ENCODE results near the gene DNAH17.

DNAH17 gene

DNA sequence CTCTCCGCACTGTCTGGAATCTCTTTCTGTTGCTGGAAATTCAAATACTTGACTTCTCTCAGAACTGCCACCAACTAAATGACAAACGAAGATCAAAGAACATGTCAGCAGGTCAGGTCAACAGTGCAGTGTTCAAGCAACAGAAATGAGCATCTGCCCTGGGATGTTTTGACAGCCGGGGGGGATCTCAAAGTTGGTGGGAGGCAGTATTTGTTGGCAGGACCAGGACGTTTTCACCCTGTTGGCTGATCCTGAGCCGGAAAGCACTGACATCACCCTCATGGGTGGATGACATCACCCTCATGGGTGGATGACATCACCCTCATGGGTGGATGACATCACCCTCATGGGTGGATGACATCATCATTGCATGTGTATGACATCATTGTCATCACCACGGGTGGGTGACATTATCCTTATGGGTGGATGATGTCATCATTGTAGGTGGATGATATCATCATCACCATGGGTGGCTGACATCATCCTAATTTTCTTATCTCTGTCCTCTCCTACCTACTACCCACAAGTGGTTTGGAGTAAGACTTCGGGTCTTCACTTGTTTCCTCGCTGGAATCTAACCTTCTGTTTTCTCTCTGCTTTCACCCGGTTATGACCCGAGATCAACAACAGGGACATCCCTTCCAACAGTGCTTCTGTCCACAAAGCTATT lies 18.9 kb downstream of the DNAH17 start:
- Histone ChIP-seq H3K36me3 (ENCODE audit: low read depth) (no peaks in the 10 kb centered on the region), H3K27me3 (ENCODE audit: insufficient read depth, poor library complexity, severe bottlenecking) (no peaks in the 10 kb centered on the region), H3K4me1 (ENCODE audit: insufficient read depth, poor library complexity, severe bottlenecking) (peaks cover 11% of the 10 kb centered on the region), H3K9me3 (ENCODE audit: severe bottlenecking) (no peaks in the 10 kb centered on the region), H3K27ac (ENCODE audit: poor library complexity, severe bottlenecking) (no peak overlapping the region), H3K4me3 (ENCODE audit: severe bottlenecking) (no peak overlapping the region)
- TF ChIP-seq, protein P1, sequence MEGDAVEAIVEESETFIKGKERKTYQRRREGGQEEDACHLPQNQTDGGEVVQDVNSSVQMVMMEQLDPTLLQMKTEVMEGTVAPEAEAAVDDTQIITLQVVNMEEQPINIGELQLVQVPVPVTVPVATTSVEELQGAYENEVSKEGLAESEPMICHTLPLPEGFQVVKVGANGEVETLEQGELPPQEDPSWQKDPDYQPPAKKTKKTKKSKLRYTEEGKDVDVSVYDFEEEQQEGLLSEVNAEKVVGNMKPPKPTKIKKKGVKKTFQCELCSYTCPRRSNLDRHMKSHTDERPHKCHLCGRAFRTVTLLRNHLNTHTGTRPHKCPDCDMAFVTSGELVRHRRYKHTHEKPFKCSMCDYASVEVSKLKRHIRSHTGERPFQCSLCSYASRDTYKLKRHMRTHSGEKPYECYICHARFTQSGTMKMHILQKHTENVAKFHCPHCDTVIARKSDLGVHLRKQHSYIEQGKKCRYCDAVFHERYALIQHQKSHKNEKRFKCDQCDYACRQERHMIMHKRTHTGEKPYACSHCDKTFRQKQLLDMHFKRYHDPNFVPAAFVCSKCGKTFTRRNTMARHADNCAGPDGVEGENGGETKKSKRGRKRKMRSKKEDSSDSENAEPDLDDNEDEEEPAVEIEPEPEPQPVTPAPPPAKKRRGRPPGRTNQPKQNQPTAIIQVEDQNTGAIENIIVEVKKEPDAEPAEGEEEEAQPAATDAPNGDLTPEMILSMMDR (IDR thresholded peaks at IDR 0.05; ENCODE audit: poor library complexity, severe bottlenecking), result no peak
- DNase-seq (ENCODE audit: low spot score) (no peak), ATAC-seq (ENCODE audit: low read depth) (no peak)

DNA sequence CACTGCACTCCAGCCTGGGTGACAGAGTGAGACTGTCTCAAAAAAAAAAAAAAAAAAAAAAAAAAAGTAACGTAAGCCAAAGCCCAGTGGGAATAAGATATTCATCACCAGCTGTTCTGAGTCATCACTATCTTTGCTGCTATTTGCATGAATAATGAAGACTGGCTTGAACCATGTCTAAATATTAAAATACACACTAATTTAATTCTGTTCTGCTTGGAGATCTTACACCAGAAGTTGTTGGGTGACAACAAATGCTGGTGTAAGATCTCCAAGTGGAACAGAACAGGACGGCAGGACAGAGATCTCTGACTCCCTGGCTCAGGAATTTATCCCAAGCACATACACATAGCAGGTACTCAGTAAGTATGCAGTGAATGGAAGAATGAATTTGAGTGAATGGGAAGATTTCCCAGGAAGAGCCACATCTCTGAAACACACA lies 19.6 kb downstream of the DNAH17 start:
- no peak overlapping the region for H3K4me3 ChIP-seq (ENCODE audit: severe bottlenecking)
- no peaks in the 10 kb centered on the region for H3K36me3 ChIP-seq (ENCODE audit: low read depth)
- peak; percentile 55 for ATAC-seq (ENCODE audit: low read depth)
- TF ChIP-seq, protein P1 (IDR thresholded peaks at IDR 0.05; ENCODE audit: poor library complexity, severe bottlenecking), result no peak
- no peak overlapping the region for H3K27ac ChIP-seq (ENCODE audit: poor library complexity, severe bottlenecking)
- H3K9me3 ChIP-seq (ENCODE audit: severe bottlenecking), result no peaks in the 10 kb centered on the region
- H3K4me1 ChIP-seq (ENCODE audit: insufficient read depth, poor library complexity, severe bottlenecking), result peaks cover 11% of the 10 kb centered on the region
- no peak for DNase-seq (ENCODE audit: low spot score)
- no peaks in the 10 kb centered on the region for H3K27me3 ChIP-seq (ENCODE audit: insufficient read depth, poor library complexity, severe bottlenecking)

DNA sequence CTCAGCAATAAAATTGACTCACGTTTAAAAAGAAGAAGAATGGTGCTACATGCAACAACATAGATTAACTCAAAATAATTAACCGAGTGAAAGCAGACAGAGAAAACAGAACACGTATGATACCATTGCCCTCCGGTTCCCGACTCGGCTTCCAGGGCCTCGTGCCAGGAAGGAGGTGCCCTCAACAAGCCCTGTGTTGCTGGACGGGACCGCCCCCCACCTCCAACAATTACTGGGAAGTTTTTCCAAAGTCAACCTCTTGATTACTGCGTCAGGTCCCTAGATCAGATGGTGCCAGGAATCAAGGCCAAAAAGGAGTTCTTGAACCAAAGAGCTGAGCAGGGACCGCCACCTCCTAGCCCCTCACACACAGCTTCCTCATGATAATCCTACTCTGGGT lies 20.4 kb downstream of the DNAH17 start:
- TF ChIP-seq, protein P1 (IDR thresholded peaks at IDR 0.05; ENCODE audit: poor library complexity, severe bottlenecking), result no peak
- Histone ChIP-seq H3K27me3 (ENCODE audit: insufficient read depth, poor library complexity, severe bottlenecking) (no peaks in the 10 kb centered on the region), H3K4me3 (ENCODE audit: severe bottlenecking) (no peak overlapping the region), H3K36me3 (ENCODE audit: low read depth) (no peaks in the 10 kb centered on the region), H3K27ac (ENCODE audit: poor library complexity, severe bottlenecking) (no peak overlapping the region), H3K9me3 (ENCODE audit: severe bottlenecking) (no peaks in the 10 kb centered on the region), H3K4me1 (ENCODE audit: insufficient read depth, poor library complexity, severe bottlenecking) (peaks cover 11% of the 10 kb centered on the region)
- DNase-seq (ENCODE audit: low spot score) (no peak), ATAC-seq (ENCODE audit: low read depth) (no peak)

DNA sequence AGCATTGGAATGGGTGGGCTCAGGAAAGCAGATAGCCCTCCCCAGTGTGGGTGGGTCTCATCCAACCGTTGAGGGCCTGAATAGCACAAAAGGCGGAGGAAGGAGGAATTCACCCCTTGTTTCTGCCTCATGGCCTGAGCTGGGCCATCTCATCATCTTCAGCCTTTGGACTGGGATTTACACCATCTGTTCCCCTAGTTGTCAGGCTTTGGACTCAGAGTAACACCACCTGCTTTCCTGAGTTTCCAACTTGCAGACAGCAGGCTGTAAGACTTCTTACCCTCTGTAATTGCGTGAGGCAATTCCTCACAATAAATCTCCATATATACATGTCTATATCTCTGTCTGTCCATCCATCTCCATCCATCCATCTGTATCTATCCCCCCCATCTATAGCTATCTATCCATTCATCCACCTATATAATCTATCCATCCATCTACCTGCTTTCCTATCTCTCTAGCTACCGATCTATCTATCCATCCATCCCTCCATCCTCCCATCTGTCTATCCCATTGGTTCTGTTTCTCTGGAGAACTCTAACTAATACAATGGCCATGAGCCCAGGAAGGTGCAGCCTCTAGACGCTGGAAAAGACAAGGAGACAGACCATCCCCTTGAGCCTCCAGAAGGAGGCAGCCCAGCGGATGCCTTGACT lies 21.3 kb downstream of the DNAH17 start:
- Histone ChIP-seq H3K9me3 (ENCODE audit: severe bottlenecking) (no peaks in the 10 kb centered on the region), H3K36me3 (ENCODE audit: low read depth) (no peaks in the 10 kb centered on the region), H3K4me1 (ENCODE audit: insufficient read depth, poor library complexity, severe bottlenecking) (peaks cover 11% of the 10 kb centered on the region), H3K4me3 (ENCODE audit: severe bottlenecking) (no peak overlapping the region), H3K27ac (ENCODE audit: poor library complexity, severe bottlenecking) (no peak overlapping the region), H3K27me3 (ENCODE audit: insufficient read depth, poor library complexity, severe bottlenecking) (no peaks in the 10 kb centered on the region)
- DNase-seq (ENCODE audit: low spot score) (no peak), ATAC-seq (ENCODE audit: low read depth) (no peak)
- TF ChIP-seq, protein P1 (IDR thresholded peaks at IDR 0.05; ENCODE audit: poor library complexity, severe bottlenecking), result no peak

DNA sequence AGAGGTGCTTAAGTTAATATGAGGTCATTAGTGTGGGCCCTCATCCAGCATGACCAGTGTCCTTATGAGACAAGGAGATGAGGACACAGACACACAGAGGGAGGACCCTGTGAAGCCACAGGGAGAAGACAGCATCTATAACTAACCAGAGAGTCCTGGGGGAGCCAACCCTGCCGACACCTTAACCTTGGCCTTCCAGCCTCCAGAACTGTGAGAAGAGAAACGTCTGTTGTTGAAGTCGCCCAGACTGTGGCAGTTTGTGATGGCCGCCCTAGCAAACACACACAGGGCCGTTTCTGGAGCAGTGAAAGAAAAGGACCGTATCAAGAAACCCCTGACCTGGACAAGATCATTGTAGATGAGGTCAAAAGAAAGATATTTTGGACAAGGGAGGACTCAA lies 26.7 kb downstream of the DNAH17 start:
- H3K27ac ChIP-seq (ENCODE audit: poor library complexity, severe bottlenecking), result no peak overlapping the region
- H3K27me3 ChIP-seq (ENCODE audit: insufficient read depth, poor library complexity, severe bottlenecking), result no peaks in the 10 kb centered on the region
- TF ChIP-seq, protein P1 (IDR thresholded peaks at IDR 0.05; ENCODE audit: poor library complexity, severe bottlenecking), result no peak
- H3K4me1 ChIP-seq (ENCODE audit: insufficient read depth, poor library complexity, severe bottlenecking), result no peaks in the 10 kb centered on the region
- peaks cover 3% of the 10 kb centered on the region for H3K9me3 ChIP-seq (ENCODE audit: severe bottlenecking)
- H3K36me3 ChIP-seq (ENCODE audit: low read depth), result no peaks in the 10 kb centered on the region
- no peak overlapping the region for H3K4me3 ChIP-seq (ENCODE audit: severe bottlenecking)
- no peak for DNase-seq (ENCODE audit: low spot score)
- ATAC-seq (ENCODE audit: low read depth), result no peak

Measured in RWPE2 (cell line).